HepG2 (cell line): ENCODE data around the gene PPDPF.

Source experiments
- CHD2 ChIP-seq: IDR thresholded peaks from 2 replicates; pipeline ENCODE4 v1.6.1; 2011; ENCODE audit warnings: low read depth, low read length, improper control_type of control experiment
- POLR2A ChIP-seq, 2 experiments: IDR thresholded peaks; 2 replicates each; pipeline ENCODE4 v1.6.1; 2011; ENCODE audit warnings: low read depth in 2 of 2, low read length in 2 of 2, mild to moderate bottlenecking in 1 of 2, moderate library complexity in 1 of 2; ENCODE audit not compliant: insufficient read depth in 1 of 2

DNA sequence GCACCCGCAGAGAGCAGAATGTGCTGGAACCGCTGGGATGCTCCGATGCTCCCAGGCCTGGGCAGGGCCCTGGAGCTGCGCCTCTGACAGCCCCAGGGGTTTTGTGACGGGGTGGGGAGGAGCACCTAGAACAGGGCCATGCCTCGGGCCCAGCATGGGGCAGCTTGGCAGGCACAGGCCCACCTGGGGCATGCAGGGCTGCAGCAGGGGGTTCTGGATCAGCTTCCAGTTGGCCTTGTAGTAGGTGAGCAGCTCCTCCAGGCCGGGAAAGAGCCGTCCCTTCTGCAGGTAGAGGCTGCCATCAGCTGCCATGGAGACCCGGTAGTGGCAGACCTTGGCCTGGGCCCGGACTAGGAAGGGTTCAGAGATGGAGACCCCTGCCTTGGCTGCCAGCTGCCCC is 22.6 kb downstream of the PPDPF start:
- TF ChIP-seq POLR2A (IDR thresholded peaks at IDR 0.05; ENCODE audit: insufficient read depth in 1 of 2, low read depth in 2 of 2, low read length in 2 of 2) (no peak), CHD2 (no peak)
